Progenitor cell of endocrine pancreas (in vitro differentiated cells): Measurements from ENCODE around the gene RBM24. TPM values are rescaled to one million over a fixed set of nuclear protein-coding genes. Genes with fewer than 3 reads are reported as not detected.
A peak's percentile ranks its signal among the peaks of the same experiment; 100 is the strongest.

Source experiments
- DNase-seq: peaks from one replicate; pipeline ENCODE4 v3.0.0; 2021; ENCODE audit warnings: low spot score; ENCODE audit not compliant: unreplicated experiment
- H3K27ac Mint-ChIP-seq: 2 replicates; pipeline ENCODE4 v1.8.0; 2021; ENCODE audit warnings: mild to moderate bottlenecking, moderate library complexity, mixed read lengths
- H3K27me3 Mint-ChIP-seq: 2 replicates; pipeline ENCODE4 v1.8.0; 2021; ENCODE audit warnings: mixed read lengths
- H3K36me3 Mint-ChIP-seq: 2 replicates; pipeline ENCODE4 v1.8.0; 2022; ENCODE audit warnings: mixed read lengths; ENCODE audit not compliant: insufficient read depth
- H3K4me1 Mint-ChIP-seq: 2 replicates; pipeline ENCODE4 v1.8.0; 2021; ENCODE audit warnings: low read depth, mixed read lengths
- H3K4me3 Mint-ChIP-seq: 2 replicates; pipeline ENCODE4 v1.8.0; 2021; ENCODE audit warnings: low read depth, mild to moderate bottlenecking, moderate library complexity, mixed read lengths
- H3K9me3 Mint-ChIP-seq: 2 replicates; pipeline ENCODE4 v1.8.0; 2021; ENCODE audit warnings: low read depth, mixed read lengths
- total RNA-seq: library from RNA; stranded (reverse); gene quantifications from 2 replicates; pipeline ENCODE4 v1.2.1, GENCODE V29; 2021
- TF ChIP-seq, protein P1 (sequence below): fragments of 200-600 bp; sonication (generic); IDR thresholded peaks from one replicate; pipeline ENCODE4 v1.5.0; 2021; ENCODE audit warnings: antibody characterized with exemption, mild to moderate bottlenecking; ENCODE audit not compliant: unreplicated experiment

The RBM24 gene
- total RNA-seq, 1 donor from 2014 or later, result 1.2 TPM

GRCh38 chr6:17283074-17283473 is 1.9 kb downstream of the RBM24 start:
- Mint-ChIP-seq H3K27me3 (peaks cover 43% of the 10 kb centered on the region), H3K9me3 (no peaks in the 10 kb centered on the region), H3K4me3 (peak overlapping the region; percentile 71), H3K36me3 (no peaks in the 10 kb centered on the region), H3K4me1 (peaks cover 7% of the 10 kb centered on the region), H3K27ac (no peak overlapping the region)
- TF ChIP-seq, protein P1, sequence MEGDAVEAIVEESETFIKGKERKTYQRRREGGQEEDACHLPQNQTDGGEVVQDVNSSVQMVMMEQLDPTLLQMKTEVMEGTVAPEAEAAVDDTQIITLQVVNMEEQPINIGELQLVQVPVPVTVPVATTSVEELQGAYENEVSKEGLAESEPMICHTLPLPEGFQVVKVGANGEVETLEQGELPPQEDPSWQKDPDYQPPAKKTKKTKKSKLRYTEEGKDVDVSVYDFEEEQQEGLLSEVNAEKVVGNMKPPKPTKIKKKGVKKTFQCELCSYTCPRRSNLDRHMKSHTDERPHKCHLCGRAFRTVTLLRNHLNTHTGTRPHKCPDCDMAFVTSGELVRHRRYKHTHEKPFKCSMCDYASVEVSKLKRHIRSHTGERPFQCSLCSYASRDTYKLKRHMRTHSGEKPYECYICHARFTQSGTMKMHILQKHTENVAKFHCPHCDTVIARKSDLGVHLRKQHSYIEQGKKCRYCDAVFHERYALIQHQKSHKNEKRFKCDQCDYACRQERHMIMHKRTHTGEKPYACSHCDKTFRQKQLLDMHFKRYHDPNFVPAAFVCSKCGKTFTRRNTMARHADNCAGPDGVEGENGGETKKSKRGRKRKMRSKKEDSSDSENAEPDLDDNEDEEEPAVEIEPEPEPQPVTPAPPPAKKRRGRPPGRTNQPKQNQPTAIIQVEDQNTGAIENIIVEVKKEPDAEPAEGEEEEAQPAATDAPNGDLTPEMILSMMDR, result no peak
- DNase-seq, result no peak

DNA sequence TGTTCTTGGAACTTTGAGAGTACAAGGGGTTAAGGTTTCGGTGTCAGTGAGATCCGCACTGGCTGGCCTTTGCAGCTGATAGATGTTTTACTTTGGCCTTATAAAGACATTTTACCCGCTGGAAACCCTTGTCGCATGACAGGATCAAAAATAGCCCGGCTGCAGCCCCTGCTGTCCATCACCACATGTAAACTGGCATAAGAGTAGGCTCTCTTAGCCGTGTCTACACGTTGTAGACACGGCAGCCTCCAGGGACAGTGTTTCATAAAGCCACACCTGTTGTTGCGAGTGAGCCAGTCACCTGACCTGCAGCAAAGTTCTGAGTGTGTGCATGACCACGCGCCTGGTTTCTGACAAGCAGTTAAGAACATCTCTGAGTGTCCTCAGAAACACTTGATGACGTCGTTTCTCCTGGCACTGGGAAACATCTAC is 8.5 kb downstream of the RBM24 start:
- Mint-ChIP-seq H3K27me3 (no peaks in the 10 kb centered on the region), H3K36me3 (no peaks in the 10 kb centered on the region), H3K4me1 (peaks cover 5% of the 10 kb centered on the region), H3K27ac (no peak overlapping the region), H3K4me3 (no peak overlapping the region), H3K9me3 (no peaks in the 10 kb centered on the region)
- TF ChIP-seq, protein P1, result no peak
- no peak for DNase-seq

GRCh38 chr6:17291778-17292177 is 10.6 kb downstream of the RBM24 start:
- Mint-ChIP-seq H3K9me3 (no peaks in the 10 kb centered on the region), H3K4me1 (peaks cover 5% of the 10 kb centered on the region), H3K27ac (no peak overlapping the region), H3K27me3 (no peaks in the 10 kb centered on the region), H3K36me3 (no peaks in the 10 kb centered on the region), H3K4me3 (no peak overlapping the region)
- TF ChIP-seq, protein P1, result no peak
- DNase-seq, result no peak

DNA sequence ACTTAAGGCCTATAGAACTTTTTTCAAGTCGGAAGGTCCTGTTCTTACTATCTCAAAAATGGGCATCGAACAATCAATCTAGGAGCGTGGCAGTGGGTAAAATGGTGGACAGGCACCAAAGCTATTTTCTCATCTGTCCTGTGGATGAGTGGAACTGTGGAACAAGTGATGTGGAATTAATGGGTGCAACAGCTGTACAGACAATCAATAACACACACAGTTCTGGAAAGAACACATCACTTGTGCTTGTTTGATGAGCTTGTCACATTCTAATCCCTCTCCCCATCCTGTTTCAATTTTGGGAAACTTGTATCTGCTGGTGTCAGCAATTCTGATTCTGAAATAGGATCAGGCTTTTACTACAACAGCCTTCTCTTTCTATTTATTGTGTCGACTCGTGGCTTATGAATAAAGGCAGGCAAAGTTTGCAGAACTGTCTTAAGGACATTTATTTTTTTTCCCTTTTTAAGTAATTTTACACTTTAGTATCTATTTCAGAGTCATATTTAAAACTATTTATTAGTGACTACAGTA is 11.5 kb downstream of the RBM24 start:
- DNase-seq, result no peak
- Mint-ChIP-seq H3K27ac (no peak overlapping the region), H3K27me3 (no peaks in the 10 kb centered on the region), H3K36me3 (no peaks in the 10 kb centered on the region), H3K9me3 (no peaks in the 10 kb centered on the region), H3K4me1 (peaks cover 5% of the 10 kb centered on the region), H3K4me3 (no peak overlapping the region)
- TF ChIP-seq, protein P1, result no peak

GRCh38 chr6:17293395-17293794 is 12.2 kb downstream of the RBM24 start:
- peaks cover 5% of the 10 kb centered on the region for H3K4me1 Mint-ChIP-seq
- no peaks in the 10 kb centered on the region for H3K27me3 Mint-ChIP-seq
- H3K27ac Mint-ChIP-seq, result no peak overlapping the region
- H3K9me3 Mint-ChIP-seq, result no peaks in the 10 kb centered on the region
- H3K36me3 Mint-ChIP-seq, result no peaks in the 10 kb centered on the region
- DNase-seq, result no peak
- H3K4me3 Mint-ChIP-seq, result no peak overlapping the region
- TF ChIP-seq, protein P1, result no peak
